HG03378 (cell line): ENCODE measurements around the gene CCDC142.
"Not testable (repeated sequence)": the region's sequence is repeated elsewhere in the genome, so short reads cannot be mapped to it uniquely, and the experiment has no call there.

Experiments
- ATAC-seq: cut with Tn5 transposase; IDR thresholded peaks from one replicate; pipeline ENCODE4 v1.9.1; 2021; ENCODE audit warnings: mild to moderate bottlenecking, moderate library complexity; ENCODE audit not compliant: unreplicated experiment

CCDC142 gene

GRCh38 chr2:74499940-74500577 lies 17.3 kb upstream of the CCDC142 start:
- no peak for ATAC-seq

GRCh38 chr2:74499267-74499939 lies 16.6 kb upstream of the CCDC142 start, which contains the start of gene LBX2:
LBX2 (minus strand) TSS chr2:74499603; CDS start chr2:74499537, 66 bp downstream.
- ATAC-seq = no peak

- ATAC-seq = no peak
These were observed 15.9 kb upstream of the CCDC142 start for GRCh38 chr2:74498500-74499266.

- no peak for ATAC-seq
These were observed 15.1 kb upstream of the CCDC142 start for GRCh38 chr2:74497777-74498499.

- ATAC-seq = no peak
These were observed 14.4 kb upstream of the CCDC142 start for GRCh38 chr2:74496997-74497776.

GRCh38 chr2:74495440-74495839 lies 12.6 kb upstream of the CCDC142 start:
- ATAC-seq = no peak

- ATAC-seq = no peak
These were observed 10.7 kb upstream of the CCDC142 start for GRCh38 chr2:74493546-74493945.

- ATAC-seq = no peak
These were observed 9.1 kb upstream of the CCDC142 start for GRCh38 chr2:74491648-74492544.

- ATAC-seq = no peak
These were observed 7.1 kb upstream of the CCDC142 start for GRCh38 chr2:74489906-74490305.

GRCh38 chr2:74488643-74489481 lies 6.1 kb upstream of the CCDC142 start:
- no peak for ATAC-seq

GRCh38 chr2:74486141-74486540 lies 3.3 kb upstream of the CCDC142 start:
- ATAC-seq = no peak

GRCh38 chr2:74483675-74484164 lies 922 bp upstream of the CCDC142 start:
- ATAC-seq = not testable (repeated sequence)

GRCh38 chr2:74481961-74482800 lies 617 bp downstream of the CCDC142 start:
- ATAC-seq = peak; percentile 30

- ATAC-seq = no peak
These were observed 1.4 kb downstream of the CCDC142 start for GRCh38 chr2:74481431-74481830.

- no peak for ATAC-seq
These were observed 7.9 kb downstream of the CCDC142 start for GRCh38 chr2:74474899-74475298.

- ATAC-seq = no peak
These were observed 8.3 kb downstream of the CCDC142 start for GRCh38 chr2:74474481-74474880.

- ATAC-seq = peak; percentile 2
These were observed 9.9 kb downstream of the CCDC142 start for GRCh38 chr2:74472945-74473258.
